SK-N-MC (cell line): Measurements from ENCODE around the gene RBM5.

Experiments
- EZH2 ChIP-seq: fragments of 200-600 bp; sonication (generic); IDR thresholded peaks from one replicate; pipeline ENCODE4 v1.6.1; 2017; ENCODE audit warnings: antibody characterized with exemption
- FOXP2 ChIP-seq: optimal IDR thresholded peaks from 2 replicates; pipeline ENCODE3; 2011; ENCODE audit warnings: mild to moderate bottlenecking, moderate library complexity; ENCODE audit not compliant: insufficient read depth; ENCODE audit errors: extremely low read length, control extremely low read depth
- POLR2AphosphoS5 ChIP-seq: IDR thresholded peaks from 2 replicates; pipeline ENCODE4 v1.6.1; 2012; ENCODE audit warnings: mild to moderate bottlenecking, low read depth, low read length, borderline replicate concordance

DNA sequence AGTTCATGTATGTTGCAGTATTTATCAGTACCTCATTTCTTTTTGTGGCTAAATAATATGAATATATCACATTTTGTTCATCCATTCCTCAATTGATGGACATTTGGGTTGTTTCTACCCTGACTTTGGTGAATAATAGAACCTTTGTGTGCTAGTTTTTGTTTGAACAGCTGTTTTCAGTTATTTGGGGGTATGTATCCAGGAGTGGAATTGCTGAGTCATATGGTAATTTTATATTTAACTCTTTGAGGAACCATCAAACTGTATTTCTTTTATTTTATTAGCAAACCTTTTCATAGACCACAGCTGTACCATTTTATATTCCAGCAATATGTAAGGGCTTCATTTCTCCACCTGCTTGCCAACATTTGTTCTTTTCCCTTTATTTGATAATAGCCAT, 38.4 kb upstream of the RBM5 start:
- no peak for TF ChIP-seq POLR2AphosphoS5
- TF ChIP-seq EZH2, result no peak
- TF ChIP-seq FOXP2, result no peak
